OCI-LY3 (cell line): Measurements from ENCODE around the gene PHKB.

Source experiments
- H2AFZ ChIP-seq: fragments of 200-600, 300-600 bp; shearing (Covaris generic); 2 replicates; pipeline ENCODE4 v1.6.0; 2014; ENCODE audit warnings: antibody characterized with exemption, low read depth, low read length
- H3K27ac ChIP-seq: fragments of 200-600, 300-600 bp; sonication (generic); 2 replicates; pipeline ENCODE4 v1.5.1; 2014; ENCODE audit warnings: mild to moderate bottlenecking, low read length, moderate library complexity, mixed read lengths
- H3K27me3 ChIP-seq: fragments of 200-600, 300-600 bp; sonication (generic); 2 replicates; pipeline ENCODE4 v1.6.1; 2014; ENCODE audit warnings: low read depth, low read length, mixed read lengths
- H3K36me3 ChIP-seq: fragments of 200-600, 300-600 bp; sonication (generic); replicated peaks from 2 replicates; pipeline ENCODE3; 2014; ENCODE audit warnings: low read depth, low read length, mixed read lengths
- H3K4me1 ChIP-seq: fragments of 300-600, 200-600 bp; sonication (generic); 2 replicates; pipeline ENCODE4 v1.6.1; 2014; ENCODE audit warnings: low read length, mixed read lengths
- H3K4me2 ChIP-seq: fragments of 200-600, 300-600 bp; sonication (generic); 2 replicates; pipeline ENCODE4 v1.6.1; 2014; ENCODE audit warnings: low read length, mixed read lengths
- H3K4me3 ChIP-seq: fragments of 300-600, 200-600 bp; sonication (generic); 2 replicates; pipeline ENCODE4 v1.5.1; 2014; ENCODE audit warnings: antibody characterized with exemption, mild to moderate bottlenecking, low read length, moderate library complexity
- H3K79me2 ChIP-seq: fragments of 300-600, 200-600 bp; shearing (Covaris generic); 2 replicates; pipeline ENCODE4 v1.6.1; 2014; ENCODE audit warnings: mild to moderate bottlenecking, low read length, mixed read lengths
- H3K9ac ChIP-seq: fragments of 300-600, 200-600 bp; shearing (Covaris generic); 2 replicates; pipeline ENCODE4 v1.6.0; 2014; ENCODE audit warnings: mild to moderate bottlenecking, low read length, moderate library complexity
- H3K9me3 ChIP-seq: fragments of 200-600, 300-600 bp; shearing (Covaris generic); 2 replicates; pipeline ENCODE4 v1.6.1; 2014; ENCODE audit warnings: low read length, mixed read lengths; ENCODE audit not compliant: insufficient read depth
- H4K20me1 ChIP-seq: fragments of 200-600, 300-600 bp; sonication (generic); 2 replicates; pipeline ENCODE4 v1.6.1; 2016; ENCODE audit warnings: low read length, mixed read lengths; ENCODE audit not compliant: insufficient read depth
- CTCF ChIP-seq: fragments of 200-600, 300-600 bp; sonication (generic); IDR thresholded peaks from 2 replicates; pipeline ENCODE4 v1.5.1; 2014; ENCODE audit warnings: antibody characterized with exemption, low read length, low read depth
- EZH2phosphoT487 ChIP-seq: fragments of 200-600 bp; shearing (Covaris generic); IDR thresholded peaks from 2 replicates; pipeline ENCODE4 v1.6.1; 2018; ENCODE audit warnings: antibody characterized with exemption, mixed run types, low read depth

The PHKB gene

GRCh38 chr16:47625115-47625567 lies 164.0 kb downstream of the PHKB start:
- Histone ChIP-seq H3K9me3 (no peaks in the 10 kb centered on the region), H3K4me3 (no peak overlapping the region), H3K4me1 (peaks cover 9% of the 10 kb centered on the region), H3K36me3 (no peaks in the 10 kb centered on the region), H3K4me2 (no peak overlapping the region), H2AFZ (no peak overlapping the region), H3K79me2 (no peaks in the 10 kb centered on the region), H3K9ac (no peak overlapping the region), H3K27ac (no peak overlapping the region), H4K20me1 (no peaks in the 10 kb centered on the region), H3K27me3 (no peaks in the 10 kb centered on the region)
- no peak for TF ChIP-seq CTCF
- TF ChIP-seq EZH2phosphoT487: no peak

GRCh38 chr16:47626246-47626645 lies 165.1 kb downstream of the PHKB start:
- no peak for TF ChIP-seq CTCF
- no peak for TF ChIP-seq EZH2phosphoT487
- Histone ChIP-seq H3K27me3 (no peaks in the 10 kb centered on the region), H2AFZ (no peak overlapping the region), H4K20me1 (no peaks in the 10 kb centered on the region), H3K27ac (no peak overlapping the region), H3K79me2 (no peaks in the 10 kb centered on the region), H3K4me1 (peaks cover 9% of the 10 kb centered on the region), H3K9me3 (no peaks in the 10 kb centered on the region), H3K9ac (no peak overlapping the region), H3K4me2 (no peak overlapping the region), H3K36me3 (no peaks in the 10 kb centered on the region), H3K4me3 (no peak overlapping the region)

GRCh38 chr16:47627085-47627639 lies 166.0 kb downstream of the PHKB start:
- Histone ChIP-seq H3K4me3 (no peak overlapping the region), H3K4me2 (no peak overlapping the region)
- no peak for TF ChIP-seq CTCF
- no peak for TF ChIP-seq EZH2phosphoT487

GRCh38 chr16:47627721-47628120 lies 166.6 kb downstream of the PHKB start:
- no peaks in the 10 kb centered on the region for H3K36me3 ChIP-seq
- H3K4me2 ChIP-seq: no peak overlapping the region
- H3K9me3 ChIP-seq: no peaks in the 10 kb centered on the region
- no peak overlapping the region for H2AFZ ChIP-seq
- no peak overlapping the region for H3K4me3 ChIP-seq
- no peak overlapping the region for H3K27ac ChIP-seq
- H3K9ac ChIP-seq: no peak overlapping the region
- H4K20me1 ChIP-seq: no peaks in the 10 kb centered on the region
- TF ChIP-seq CTCF: no peak
- no peak for TF ChIP-seq EZH2phosphoT487
- no peaks in the 10 kb centered on the region for H3K79me2 ChIP-seq
- H3K27me3 ChIP-seq: no peaks in the 10 kb centered on the region
- H3K4me1 ChIP-seq: peaks cover 3% of the 10 kb centered on the region

More at GRCh38 chr16:47627085-47627639, 166.0 kb downstream of the PHKB start:
- H3K36me3 ChIP-seq: no peaks in the 10 kb centered on the region
- H4K20me1 ChIP-seq: no peaks in the 10 kb centered on the region
- no peaks in the 10 kb centered on the region for H3K9me3 ChIP-seq
- H3K9ac ChIP-seq: no peak overlapping the region
- no peaks in the 10 kb centered on the region for H3K27me3 ChIP-seq
- no peaks in the 10 kb centered on the region for H3K79me2 ChIP-seq
- H3K4me1 ChIP-seq: peaks cover 9% of the 10 kb centered on the region
- H2AFZ ChIP-seq: no peak overlapping the region
- H3K27ac ChIP-seq: no peak overlapping the region
